ENCODE results near the gene FBF1. TPM values are rescaled to one million over a fixed set of nuclear protein-coding genes. Genes with fewer than 3 reads are reported as not detected.

Gene FBF1
- total and polyA plus RNA-seq, 9 of the 15 experiments (the other 6 are each of a cell fraction or from before 2014, with no cell fraction given), result 0.46 to 14.9 (median 7.5) TPM

GRCh38 chr17:75945211-75945610 is 4.4 kb upstream of the FBF1 start:
- TF ChIP-seq BRF1 (IDR thresholded peaks at IDR 0.05; ENCODE audit: borderline replicate concordance, extremely low read depth, insufficient read length) (no peak), CC2D1A (IDR thresholded peaks at IDR 0.05) (no peak), WHSC1 (IDR thresholded peaks at IDR 0.05; ENCODE audit: low read length) (no peak), KDM1A (IDR thresholded peaks at IDR 0.05) (no peak)
- H3K4me1 ChIP-seq (replicated peaks in 1 of 2; ENCODE audit: control insufficient read depth in 2 of 2, insufficient read depth in 2 of 2, low read length in 2 of 2), result peaks cover 0 to 10% of the 10 kb centered on the region in 2 experiments; a peak in 3 of 5 replicates
- H3K36me3 ChIP-seq (ENCODE audit: control insufficient read depth, insufficient read depth, low read length), result peaks cover 35% of the 10 kb centered on the region; the same call in 2 of the 3 replicates
- no peak overlapping the region for H3K27ac ChIP-seq (ENCODE audit: extremely low read depth, low read depth, low read length)
- POLR2A ChIA-PET, result interaction anchor here (0.7 kb wide), 1 partner anchor 18 kb away, joined by 3 read pairs; no protein-coding TSS in a partner anchor
- no peaks in the 10 kb centered on the region for H3K27me3 ChIP-seq (ENCODE audit: control insufficient read depth in 2 of 2, insufficient read depth in 2 of 2, low read length in 2 of 2)
- H3K9me3 ChIP-seq (replicated peaks; ENCODE audit: control insufficient read depth, insufficient read depth, low read depth, low read length), result no peaks in the 10 kb centered on the region
- no peak overlapping the region for H3K4me3 ChIP-seq
- ATAC-seq (no peak), DNase-seq (ENCODE audit: extremely low read depth in 1 of 4, low spot score in 3 of 4) (no peak), FAIRE-seq (no peak)
- H3K9me1 ChIP-seq (ENCODE audit: control insufficient read depth, insufficient read depth, low read length), result no peaks in the 10 kb centered on the region
- 56% methylated on average over 2 of the region's 2 CpGs for WGBS (ENCODE audit: insufficient coverage, low coverage, missing lambda C conversion rate)
- no peaks in the 10 kb centered on the region for H4K20me1 ChIP-seq (replicated peaks; ENCODE audit: control insufficient read depth, insufficient read depth, low read length)
- no peak overlapping the region for H3K4me2 ChIP-seq (ENCODE audit: insufficient read depth, low read length)
- no peak overlapping the region for H3K9ac ChIP-seq (ENCODE audit: insufficient read depth in 1 of 2, low read depth in 2 of 2, low read length in 2 of 2)
- intact Hi-C loops (cut with micrococcal nuclease), result no loop called here
- in situ Hi-C loops (cut with MboI), result no loop called here
- no peak overlapping the region for H2AFZ ChIP-seq (ENCODE audit: low read depth, low read length)
- H3K79me2 ChIP-seq (ENCODE audit: control insufficient read depth, insufficient read depth, low read length), result peaks cover 5% of the 10 kb centered on the region; the same call in 1 of the 3 replicates
- CTCF ChIA-PET (ENCODE audit: low intra/inter-chr PET ratio), result interaction anchor here (0.6 kb wide), 1 partner anchor 421 kb away, joined by 4 read pairs; no protein-coding TSS in a partner anchor
- BruUV-seq (replicated peaks), result no TSS peak

GRCh38 chr17:75943491-75943890 is 2.6 kb upstream of the FBF1 start:
- intact Hi-C loops (cut with micrococcal nuclease) (loop anchor here (5.0 kb wide), 1 partner anchor 34 kb away; the partner anchor contains the start of genes ACOX1 and TEN1), in situ Hi-C loops (cut with MboI) (no loop called here)
- Histone ChIP-seq H3K79me2 (ENCODE audit: control insufficient read depth, insufficient read depth, low read length) (peaks cover 6% of the 10 kb centered on the region; the same call in 1 of the 3 replicates), H3K36me3 (ENCODE audit: control insufficient read depth, insufficient read depth, low read length) (peaks cover 20% of the 10 kb centered on the region; the same call in 2 of the 3 replicates), H3K4me1 (replicated peaks in 1 of 2; ENCODE audit: control insufficient read depth in 2 of 2, insufficient read depth in 2 of 2, low read length in 2 of 2) (peaks cover 0 to 13% of the 10 kb centered on the region in 2 experiments; a peak in 3 of 5 replicates), H3K27ac (ENCODE audit: extremely low read depth, low read depth, low read length) (no peak overlapping the region), H3K27me3 (ENCODE audit: control insufficient read depth in 2 of 2, insufficient read depth in 2 of 2, low read length in 2 of 2) (no peaks in the 10 kb centered on the region), H3K4me2 (ENCODE audit: insufficient read depth, low read length) (no peak overlapping the region), H4K20me1 (replicated peaks; ENCODE audit: control insufficient read depth, insufficient read depth, low read length) (no peaks in the 10 kb centered on the region), H2AFZ (ENCODE audit: low read depth, low read length) (no peak overlapping the region), H3K4me3 (no peak overlapping the region), H3K9me1 (ENCODE audit: control insufficient read depth, insufficient read depth, low read length) (no peaks in the 10 kb centered on the region), H3K9ac (ENCODE audit: insufficient read depth in 1 of 2, low read depth in 2 of 2, low read length in 2 of 2) (no peak overlapping the region), H3K9me3 (replicated peaks; ENCODE audit: control insufficient read depth, insufficient read depth, low read depth, low read length) (no peaks in the 10 kb centered on the region)
- FAIRE-seq (no peak), ATAC-seq (no peak), DNase-seq (ENCODE audit: extremely low read depth in 1 of 4, low spot score in 3 of 4) (no peak)
- no peak for TF ChIP-seq SLC30A9 (CRISPR knock-in tag; IDR thresholded peaks at IDR 0.05)
- TF ChIP-seq TEAD4 (IDR thresholded peaks at IDR 0.05; ENCODE audit: low read length), result 0 out of 2 replicates have a peak, but pooled peaks have one; percentile 7
- no peak for TF ChIP-seq TEAD4 (CRISPR knock-in tag; IDR thresholded peaks at IDR 0.05; ENCODE audit: borderline replicate concordance)
- 0% methylated on average over 1 of the region's 1 CpG for WGBS (ENCODE audit: insufficient coverage, low coverage, missing lambda C conversion rate)
- no TSS peak for BruUV-seq (replicated peaks)
- POLR2A ChIA-PET, result interaction anchor here (0.6 to 1.2 kb wide), 2 partner anchors 16 to 499 kb away, joined by 3 to 5 read pairs; no protein-coding TSS in a partner anchor
- CTCF ChIA-PET (ENCODE audit: low intra/inter-chr PET ratio), result no interaction called here
